Epithelial cell of esophagus (primary cell): ENCODE measurements around the gene NRF1.

Source experiments
- DNase-seq: peaks from one replicate; pipeline ENCODE4 v3.0.0; 2010; ENCODE audit warnings: low read depth
- H3K4me3 ChIP-seq: 2 replicates; pipeline ENCODE4 v1.5.1; 2011; ENCODE audit warnings: mild to moderate bottlenecking, low read length, control low read depth
- TF ChIP-seq, protein P1 (sequence below): IDR thresholded peaks from 2 replicates; pipeline ENCODE4 v1.5.1; 2011; ENCODE audit warnings: low read depth, mild to moderate bottlenecking, low read length, control low read depth, inconsistent platforms; ENCODE audit not compliant: insufficient read depth; ENCODE audit errors: missing control alignments

Gene NRF1

GRCh38 chr7:129764247-129765084 is 152.9 kb downstream of the NRF1 start:
- TF ChIP-seq, protein P1, sequence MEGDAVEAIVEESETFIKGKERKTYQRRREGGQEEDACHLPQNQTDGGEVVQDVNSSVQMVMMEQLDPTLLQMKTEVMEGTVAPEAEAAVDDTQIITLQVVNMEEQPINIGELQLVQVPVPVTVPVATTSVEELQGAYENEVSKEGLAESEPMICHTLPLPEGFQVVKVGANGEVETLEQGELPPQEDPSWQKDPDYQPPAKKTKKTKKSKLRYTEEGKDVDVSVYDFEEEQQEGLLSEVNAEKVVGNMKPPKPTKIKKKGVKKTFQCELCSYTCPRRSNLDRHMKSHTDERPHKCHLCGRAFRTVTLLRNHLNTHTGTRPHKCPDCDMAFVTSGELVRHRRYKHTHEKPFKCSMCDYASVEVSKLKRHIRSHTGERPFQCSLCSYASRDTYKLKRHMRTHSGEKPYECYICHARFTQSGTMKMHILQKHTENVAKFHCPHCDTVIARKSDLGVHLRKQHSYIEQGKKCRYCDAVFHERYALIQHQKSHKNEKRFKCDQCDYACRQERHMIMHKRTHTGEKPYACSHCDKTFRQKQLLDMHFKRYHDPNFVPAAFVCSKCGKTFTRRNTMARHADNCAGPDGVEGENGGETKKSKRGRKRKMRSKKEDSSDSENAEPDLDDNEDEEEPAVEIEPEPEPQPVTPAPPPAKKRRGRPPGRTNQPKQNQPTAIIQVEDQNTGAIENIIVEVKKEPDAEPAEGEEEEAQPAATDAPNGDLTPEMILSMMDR: no peak
- H3K4me3 ChIP-seq: no peak overlapping the region
- DNase-seq: peak; percentile 27

DNA sequence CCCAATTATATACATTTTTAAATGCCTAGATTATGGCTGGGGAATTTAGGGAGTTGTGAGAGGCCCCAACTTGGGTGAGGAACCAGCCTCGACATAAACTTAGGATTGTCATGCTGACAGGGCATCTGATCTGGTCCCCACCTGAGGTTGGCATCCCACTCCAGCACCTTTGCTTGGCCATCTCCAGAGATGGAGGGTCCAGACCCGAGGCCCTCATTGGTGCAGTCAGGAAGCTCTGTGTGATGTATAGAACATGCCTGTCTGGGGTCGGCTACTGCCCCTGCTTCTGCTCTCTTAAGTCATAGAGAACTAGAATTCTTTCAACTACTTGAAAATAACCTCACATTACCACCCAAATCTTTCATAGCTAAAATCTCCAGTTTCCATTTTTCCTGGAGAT is 153.8 kb downstream of the NRF1 start:
- TF ChIP-seq, protein P1: no peak
- DNase-seq: no peak
- no peak overlapping the region for H3K4me3 ChIP-seq

DNA sequence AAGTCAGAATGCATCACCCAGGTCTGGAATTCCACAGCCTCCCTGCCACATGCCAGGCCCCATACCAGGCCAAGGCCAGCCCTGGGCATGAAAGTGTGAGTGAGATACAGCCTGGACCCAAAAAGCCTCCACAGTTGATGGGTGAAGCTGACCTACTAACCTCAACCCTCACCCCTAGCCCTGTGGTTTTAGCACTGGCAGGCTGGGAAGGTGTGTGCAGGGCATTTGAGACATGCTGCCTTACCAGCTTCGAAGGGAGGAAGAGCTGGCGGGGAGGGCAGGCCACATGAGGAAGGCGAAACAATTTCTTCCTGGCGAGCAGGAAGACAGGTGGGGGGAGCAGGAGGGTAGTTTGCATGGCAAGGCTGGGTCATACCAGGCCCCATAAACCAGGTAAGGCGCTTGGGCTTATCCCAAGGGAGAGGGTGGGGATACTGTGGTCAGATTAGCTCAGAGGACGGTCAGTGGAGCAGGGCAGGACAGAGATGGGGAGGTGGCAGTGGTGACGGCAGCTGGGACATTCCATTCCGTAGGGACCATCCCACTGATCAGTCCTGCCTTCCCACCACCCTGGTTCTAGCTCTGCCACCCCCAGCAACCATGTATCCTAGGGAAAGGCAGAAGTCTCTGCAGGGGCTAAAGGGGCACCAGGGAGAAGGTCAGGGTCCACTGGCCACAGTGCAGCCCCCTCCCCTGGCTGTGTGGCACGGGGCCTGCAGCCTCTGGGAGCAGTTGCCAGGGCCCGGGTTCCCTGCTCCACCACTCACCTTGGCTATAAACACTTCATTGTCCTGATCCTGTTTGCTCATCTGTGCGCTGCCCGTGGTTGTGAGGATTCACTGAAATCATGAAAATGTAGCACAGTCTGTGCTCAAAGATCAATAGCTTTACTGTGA is 155.8 kb downstream of the NRF1 start:
- no peak for DNase-seq
- TF ChIP-seq, protein P1: no peak
- H3K4me3 ChIP-seq: no peak overlapping the region

DNA sequence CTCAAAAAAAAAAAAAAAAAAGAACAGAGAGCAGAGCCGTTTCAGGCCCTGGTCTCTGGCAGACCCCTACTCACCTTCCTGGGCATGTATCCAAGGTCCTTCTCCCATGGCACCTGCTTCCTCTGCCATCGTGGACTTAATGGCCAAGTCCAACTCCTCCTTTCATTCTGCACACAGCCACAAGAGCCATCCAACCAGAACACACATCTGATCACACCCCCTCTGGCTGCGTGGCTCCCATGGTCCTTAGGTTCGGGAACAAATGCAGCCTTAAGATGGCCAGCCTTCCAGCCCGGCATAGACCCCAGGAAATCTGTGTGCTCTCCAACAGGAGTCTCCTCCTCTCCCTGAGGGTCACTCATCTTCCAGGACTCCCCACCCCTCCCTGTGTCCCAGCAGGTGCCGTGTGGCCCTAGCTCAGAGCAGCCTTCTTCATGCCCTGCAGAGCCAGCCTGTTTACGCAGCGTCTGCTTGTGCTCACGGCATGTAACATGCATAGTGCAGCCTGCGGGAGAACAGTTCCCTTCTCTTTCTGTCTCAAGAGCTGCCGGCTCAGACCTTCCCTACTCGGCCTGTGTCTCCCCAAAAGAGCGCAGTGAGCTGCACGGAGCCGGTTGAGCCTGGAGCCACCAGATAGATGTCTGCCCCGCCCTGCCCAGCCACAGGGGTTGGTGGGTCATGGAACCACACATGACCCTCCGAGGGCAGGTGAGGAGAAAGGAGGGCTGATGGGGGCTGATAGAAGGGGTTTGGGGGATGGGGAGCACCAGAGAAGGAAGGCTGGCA is 157.3 kb downstream of the NRF1 start:
- TF ChIP-seq, protein P1: no peak
- DNase-seq: no peak

GRCh38 chr7:129769400-129769774 is 157.9 kb downstream of the NRF1 start:
- DNase-seq: no peak
- TF ChIP-seq, protein P1: no peak
- no peak overlapping the region for H3K4me3 ChIP-seq

More for the DNA sequence above, 157.3 kb downstream of the NRF1 start:
- no peak overlapping the region for H3K4me3 ChIP-seq
